Liver (tissue), 3 donors: ENCODE results near the gene PRR30.

ENCODE experiments used
- ATF3 ChIP-seq: IDR thresholded peaks from 2 replicates; pipeline ENCODE4 v1.6.1; 2016; ENCODE audit warnings: antibody characterized with exemption
- CTCF ChIP-seq: fragments of 150-350 bp; IDR thresholded peaks from 2 replicates; pipeline ENCODE4 v1.5.1; 2017; ENCODE audit warnings: improper control_type of control experiment, low read depth, low read length; ENCODE audit not compliant: missing input control
- EGR1 ChIP-seq, 2 donors: IDR thresholded peaks; 2 replicates each; pipeline ENCODE4 v1.6.1; 2016 to 2018; ENCODE audit warnings: antibody characterized with exemption in 2 of 2, low read depth in 2 of 2
- FOXA1 ChIP-seq: IDR thresholded peaks from 2 replicates; pipeline ENCODE4 v1.6.1; 2016; ENCODE audit warnings: antibody characterized with exemption
- FOXA2 ChIP-seq: IDR thresholded peaks from 2 replicates; pipeline ENCODE4 v1.6.1; 2016; ENCODE audit warnings: antibody characterized with exemption
- GABPA ChIP-seq, 2 donors: IDR thresholded peaks in 1 of 2; conservative IDR thresholded peaks in 1 of 2; 2 replicates each; pipeline ENCODE4 v1.6.1; 2016; ENCODE audit warnings: antibody characterized with exemption in 2 of 2, mild to moderate bottlenecking in 1 of 2, moderate library complexity in 1 of 2
- JUND ChIP-seq, 2 donors: IDR thresholded peaks; 2 replicates each; pipeline ENCODE4 v1.6.1; 2016; ENCODE audit warnings: antibody characterized with exemption in 2 of 2
- MAX ChIP-seq: IDR thresholded peaks from 2 replicates; pipeline ENCODE4 v1.6.1; 2016; ENCODE audit warnings: antibody characterized with exemption
- RAD21 ChIP-seq, 2 donors: IDR thresholded peaks; 2 replicates each; pipeline ENCODE4 v1.6.1; 2016; ENCODE audit warnings: antibody characterized with exemption in 2 of 2, mild to moderate bottlenecking in 2 of 2
- REST ChIP-seq: IDR thresholded peaks from 2 replicates; pipeline ENCODE4 v1.6.1; 2016; ENCODE audit warnings: antibody characterized with exemption, mild to moderate bottlenecking
- RXRA ChIP-seq, 2 donors: IDR thresholded peaks; 2 replicates each; pipeline ENCODE4 v1.6.1; 2017 to 2018; ENCODE audit warnings: antibody characterized with exemption in 2 of 2, mild to moderate bottlenecking in 1 of 2
- SP1 ChIP-seq: IDR thresholded peaks from 2 replicates; pipeline ENCODE4 v1.6.1; 2018; ENCODE audit warnings: antibody characterized with exemption, mild to moderate bottlenecking
- TAF1 ChIP-seq: conservative IDR thresholded peaks from 2 replicates; pipeline ENCODE4 v1.6.1; 2016; ENCODE audit warnings: antibody characterized with exemption, mild to moderate bottlenecking
- ZBTB33 ChIP-seq: IDR thresholded peaks from 2 replicates; pipeline ENCODE4 v1.6.1; 2016; ENCODE audit warnings: antibody characterized with exemption
- donor health status: healthy.
- donor health status: healthy.

- TF ChIP-seq CTCF (no peak), REST (no peak), SP1 (no peak), FOXA2 (no peak), TAF1 (no peak), RXRA (IDR thresholded peaks at IDR 0.05) (no peak), MAX (no peak), EGR1 (IDR thresholded peaks at IDR 0.05; ENCODE audit: low read depth in 2 of 2) (no peak), GABPA (IDR thresholded peaks at IDR 0.05 in 1 of 2, conservative IDR thresholded peaks at IDR 0.05 in 1 of 2) (no peak), RAD21 (IDR thresholded peaks at IDR 0.05) (no peak), JUND (IDR thresholded peaks at IDR 0.05) (no peak), ZBTB33 (no peak), FOXA1 (no peak), ATF3 (no peak)
Measured at GRCh38 chr2:27109083-27109482, 30.1 kb downstream of the PRR30 start.
